ENCODE results near the gene TAS2R41. TPM values are rescaled to one million over a fixed set of nuclear protein-coding genes. Genes with fewer than 3 reads are reported as not detected.
A peak's percentile ranks its signal among the peaks of the same experiment; 100 is the strongest.
"Not testable (repeated sequence)": the region's sequence is repeated elsewhere in the genome, so short reads cannot be mapped to it uniquely, and the experiment has no call there.

TAS2R41 gene
- total RNA-seq, 1 donor from 2014 or later = 2.6 TPM

DNA sequence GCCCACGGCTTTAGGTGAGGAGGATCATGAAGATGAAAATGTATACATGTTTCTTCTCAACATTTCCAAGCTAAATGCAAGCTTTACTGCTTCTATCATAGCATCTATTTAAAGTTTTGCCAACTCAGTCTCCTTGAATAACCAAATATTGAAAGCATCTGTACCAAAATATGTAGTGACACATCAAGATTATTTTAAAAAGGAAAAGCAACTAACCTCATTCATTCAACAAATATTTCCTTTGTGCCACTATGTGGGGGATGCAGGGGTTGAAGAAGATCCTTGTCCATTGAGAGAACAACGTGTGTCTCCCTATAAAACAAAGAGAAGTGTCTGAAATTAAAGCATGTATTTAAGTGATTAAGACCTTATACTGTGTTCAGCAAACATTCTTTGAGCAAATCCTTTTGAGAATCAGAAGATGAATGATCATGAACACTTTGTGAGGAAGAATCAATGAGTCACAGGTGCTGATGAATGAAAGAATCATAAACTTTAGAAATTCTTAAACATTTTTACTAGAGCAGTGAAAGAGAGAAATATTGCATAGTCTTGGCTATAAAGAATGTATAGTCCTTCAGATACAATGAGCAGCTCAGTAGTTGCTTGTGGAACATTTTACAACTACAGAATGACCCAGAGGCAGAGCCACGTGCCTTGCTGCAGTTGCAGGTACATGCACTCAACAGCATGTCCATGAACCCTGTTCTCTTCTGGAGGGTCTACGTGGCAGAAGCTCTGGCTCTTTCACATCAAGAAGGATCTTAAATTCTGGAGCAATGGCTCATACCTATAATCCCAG, 20.5 kb upstream of the TAS2R41 start:
- DNase-seq (ENCODE audit: low spot score) = no peak

DNA sequence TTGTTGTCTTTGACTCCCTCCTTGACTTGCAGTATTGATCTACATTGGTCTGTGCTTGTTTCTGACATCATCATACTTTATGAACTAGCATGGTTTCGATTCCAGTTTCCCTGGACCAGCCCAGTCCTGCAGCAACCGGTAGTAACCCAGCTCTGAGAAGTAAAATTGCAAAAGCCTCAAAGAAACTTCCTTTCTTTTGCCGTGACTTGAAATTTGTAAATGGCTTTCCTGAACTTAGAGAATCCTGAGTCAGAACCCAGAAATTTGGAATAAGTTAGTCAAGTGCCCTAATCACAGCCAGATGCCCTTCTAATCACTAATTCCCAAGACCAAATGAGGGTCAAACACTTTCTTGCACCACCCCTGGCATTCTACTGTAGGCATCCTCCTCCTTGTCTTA, 19.4 kb upstream of the TAS2R41 start:
- DNase-seq (ENCODE audit: low spot score) = no peak

DNA sequence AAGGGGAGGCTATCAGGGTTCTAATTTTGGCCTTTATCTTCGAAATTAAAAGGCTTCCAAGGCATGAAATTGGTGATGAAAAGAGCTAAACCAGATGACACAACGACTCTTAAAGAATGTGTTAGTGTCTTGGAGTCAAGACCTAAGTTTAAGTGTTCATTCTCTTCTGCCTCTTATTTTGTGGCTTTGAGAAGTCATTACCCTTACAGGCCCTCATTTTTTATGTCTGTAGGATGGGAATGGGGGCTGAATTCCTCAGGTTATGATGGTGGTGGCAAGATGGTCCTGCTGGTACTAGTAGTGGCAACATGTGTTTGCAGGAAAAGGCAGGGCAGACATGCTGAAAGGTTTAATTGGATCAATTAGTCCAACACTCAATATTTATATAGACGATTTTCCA, 19.0 kb upstream of the TAS2R41 start:
- no peak for DNase-seq (ENCODE audit: low spot score)

DNA sequence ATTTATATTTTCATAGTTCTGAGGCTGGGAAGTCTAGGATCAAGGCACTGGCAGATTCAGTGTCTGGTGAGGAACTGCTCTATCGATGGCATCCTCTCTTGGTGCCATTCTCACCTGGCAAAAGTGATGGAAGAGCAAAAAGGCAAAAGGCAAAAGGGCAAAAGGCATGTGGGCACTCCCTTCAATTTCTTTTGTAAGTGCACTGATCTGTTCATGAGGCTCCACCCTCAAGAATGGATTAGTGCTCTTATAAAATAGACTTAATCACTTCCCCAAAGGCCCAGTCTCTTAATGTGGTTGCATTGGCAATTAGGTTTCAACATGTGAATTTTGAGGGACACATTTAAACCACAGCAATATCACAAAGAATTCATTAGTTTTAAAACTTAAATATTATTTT, 18.3 kb upstream of the TAS2R41 start:
- DNase-seq (ENCODE audit: low spot score) = no peak

DNA sequence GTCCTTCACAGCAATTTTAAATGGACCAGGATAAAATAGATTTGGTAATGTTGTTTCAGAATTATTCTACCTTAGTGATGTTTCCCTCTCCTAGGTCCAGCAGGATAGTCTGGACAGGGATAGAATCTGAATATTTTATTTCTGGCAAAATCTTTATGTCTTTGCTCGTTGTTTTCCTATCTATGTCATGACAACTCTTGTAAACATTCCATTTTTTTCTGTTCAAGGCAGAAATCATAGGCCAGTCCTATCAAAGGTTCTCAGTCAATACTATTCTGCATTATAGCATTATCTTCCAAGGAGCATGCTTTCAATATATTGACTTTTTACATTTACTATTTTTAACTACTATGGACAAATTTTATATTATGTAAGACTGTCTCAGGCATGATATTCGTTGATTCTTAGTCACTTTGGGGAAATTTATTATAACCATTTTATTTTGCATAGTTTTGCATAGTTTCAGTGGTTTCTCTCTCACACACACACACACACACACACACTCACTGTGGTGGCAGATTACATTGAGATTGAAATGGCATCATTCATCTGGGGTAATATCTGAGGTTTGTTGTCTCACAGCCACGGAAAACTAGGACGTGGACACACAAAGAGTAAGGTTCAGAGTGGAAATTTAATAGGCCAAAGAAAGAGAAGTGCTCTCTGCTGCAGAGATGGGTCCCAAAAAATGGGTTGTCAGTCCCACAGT, 17.2 kb upstream of the TAS2R41 start:
- no peak for DNase-seq (ENCODE audit: low spot score)

DNA sequence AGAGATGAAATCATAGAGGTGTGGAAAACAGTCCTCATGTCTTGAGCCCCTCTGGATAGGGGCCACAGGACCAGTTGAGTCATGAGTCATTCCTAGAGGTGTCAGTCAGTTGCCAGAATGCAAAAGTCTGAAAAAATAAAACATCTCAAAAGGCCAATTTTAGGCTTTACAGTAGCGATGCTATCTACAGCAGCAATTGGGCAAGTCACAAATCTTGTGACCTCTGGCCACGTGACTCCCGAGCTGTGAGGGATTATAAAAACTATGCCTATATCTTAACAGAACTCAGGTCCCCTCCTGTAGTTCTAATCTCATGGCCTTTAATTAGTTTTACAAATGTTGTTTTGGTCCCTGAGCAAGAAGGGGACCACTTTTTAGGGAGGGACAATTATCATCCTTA, 15.6 kb upstream of the TAS2R41 start:
- DNase-seq (ENCODE audit: low spot score) = no peak

DNA sequence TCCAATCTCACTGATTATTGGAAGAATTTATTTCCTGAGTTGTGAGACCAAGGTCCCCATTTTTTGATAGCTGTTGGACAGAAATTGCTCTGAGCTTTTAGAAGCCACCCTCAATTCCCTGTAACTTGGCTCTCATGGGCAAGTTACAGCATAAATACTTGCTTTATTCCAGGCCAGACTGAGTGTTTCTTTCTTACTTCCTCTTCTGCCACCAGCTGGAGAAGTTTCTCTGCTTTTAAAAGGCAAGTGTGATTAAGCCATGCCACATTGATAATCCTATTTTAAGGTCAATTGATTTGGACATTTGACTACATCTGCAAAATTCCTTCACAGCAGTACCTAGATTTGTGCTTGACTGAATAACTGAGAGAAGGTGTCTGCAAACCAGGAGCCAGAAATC, 14.1 kb upstream of the TAS2R41 start:
- no peak for DNase-seq (ENCODE audit: low spot score)

DNA sequence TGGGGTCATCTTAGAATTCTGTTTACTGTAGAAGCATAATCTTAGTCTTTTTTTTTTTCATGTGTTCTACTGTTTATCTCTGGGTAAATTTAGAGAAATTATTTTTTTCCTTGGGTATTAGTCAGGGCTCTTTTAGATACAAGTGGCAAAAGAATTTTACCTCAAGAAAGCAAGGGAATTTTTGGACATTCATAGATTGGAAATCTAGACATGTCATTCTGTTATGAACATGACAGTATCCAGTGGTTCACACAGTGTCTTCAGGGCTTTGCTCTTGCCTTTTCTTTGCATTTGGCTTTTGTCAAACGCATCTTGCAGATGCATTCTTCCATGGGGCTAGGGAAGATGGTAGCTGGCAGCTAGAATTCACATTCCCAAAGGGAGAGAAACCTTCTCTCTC, 13.7 kb upstream of the TAS2R41 start:
- DNase-seq (ENCODE audit: low spot score) = no peak

DNA sequence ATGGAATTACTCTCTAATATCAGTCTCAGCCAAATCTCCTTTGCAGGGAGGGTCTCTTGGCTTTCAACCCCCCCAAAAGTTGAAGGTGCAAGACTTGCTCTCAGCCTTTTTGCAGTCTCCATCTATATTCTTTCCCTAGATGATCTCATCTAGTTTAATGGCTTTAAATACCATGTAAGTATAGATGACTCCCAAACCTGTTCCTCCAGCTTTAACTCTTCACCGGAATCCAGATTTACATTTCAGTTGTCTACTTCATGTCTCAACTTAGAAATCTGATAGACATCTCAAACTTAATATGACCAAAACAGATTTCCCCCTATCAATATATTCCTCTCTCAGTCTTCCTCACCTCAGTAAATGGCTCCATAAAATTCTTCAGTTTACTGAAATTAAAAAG, 9.9 kb upstream of the TAS2R41 start:
- DNase-seq (ENCODE audit: low spot score) = peak; percentile 11

DNA sequence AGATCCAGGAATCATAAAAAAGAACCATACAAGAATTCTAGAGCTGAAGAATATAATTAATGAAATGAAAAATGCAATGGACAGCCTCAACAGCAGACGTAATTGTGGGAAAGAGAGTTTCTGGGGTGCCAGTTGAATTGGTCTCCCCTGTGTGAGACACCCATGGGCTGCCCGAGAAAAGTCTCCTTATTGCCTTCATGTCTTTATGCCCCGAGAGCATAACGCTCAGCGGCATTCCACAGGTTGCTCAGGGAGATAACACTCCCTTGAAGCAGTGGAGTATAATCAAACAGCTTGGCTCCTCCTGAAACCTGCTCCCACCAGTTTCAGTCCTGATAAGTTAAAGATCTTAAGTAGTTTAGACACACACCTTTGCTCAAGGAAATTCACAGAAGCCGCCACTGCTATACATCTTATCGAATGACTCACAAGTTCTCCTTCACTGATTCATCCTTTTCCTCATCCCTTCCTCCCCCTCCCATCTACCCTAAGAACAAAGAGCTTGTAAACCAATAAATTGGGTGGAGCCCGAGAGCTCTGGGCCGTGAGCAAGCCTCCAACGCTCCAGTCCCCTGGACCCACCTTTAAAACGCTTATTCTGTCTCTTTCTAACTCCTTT, 5.5 kb upstream of the TAS2R41 start:
- DNase-seq (ENCODE audit: low spot score) = not testable (repeated sequence)

DNA sequence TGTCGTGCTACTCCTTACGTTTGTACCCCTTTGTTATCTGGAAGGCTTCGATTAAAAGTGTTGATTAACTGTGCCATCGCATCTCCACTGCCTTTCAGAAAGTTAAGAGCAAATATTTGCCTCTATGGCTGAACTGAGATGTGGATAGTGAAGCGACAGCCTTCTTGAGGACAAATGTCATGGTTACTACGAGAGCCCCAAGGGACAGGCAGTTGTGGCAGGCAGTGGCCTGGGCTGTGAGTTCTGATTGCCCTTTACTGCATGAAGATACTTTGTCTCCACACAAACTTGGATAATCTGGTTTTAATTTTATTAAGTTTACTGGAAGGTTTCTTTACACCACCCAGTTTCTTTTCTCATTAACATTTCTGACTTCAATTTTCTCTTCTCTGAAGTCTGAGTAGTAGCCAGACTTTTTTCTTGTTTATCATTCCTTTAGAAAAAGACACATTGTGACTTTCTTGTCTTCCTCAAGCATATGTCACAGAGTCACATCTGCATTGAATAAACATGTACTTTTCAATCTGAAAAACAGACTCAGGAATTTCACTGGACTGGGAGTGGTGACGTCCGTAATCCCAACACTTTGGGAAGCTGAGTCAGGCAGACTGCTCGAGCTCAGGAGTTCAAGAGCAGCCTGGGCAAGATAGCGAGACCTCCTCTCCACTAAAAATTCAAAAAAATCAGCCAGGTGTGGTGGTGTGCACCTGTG, 1.5 kb downstream of the TAS2R41 start:
- no peak for DNase-seq (ENCODE audit: low spot score)

DNA sequence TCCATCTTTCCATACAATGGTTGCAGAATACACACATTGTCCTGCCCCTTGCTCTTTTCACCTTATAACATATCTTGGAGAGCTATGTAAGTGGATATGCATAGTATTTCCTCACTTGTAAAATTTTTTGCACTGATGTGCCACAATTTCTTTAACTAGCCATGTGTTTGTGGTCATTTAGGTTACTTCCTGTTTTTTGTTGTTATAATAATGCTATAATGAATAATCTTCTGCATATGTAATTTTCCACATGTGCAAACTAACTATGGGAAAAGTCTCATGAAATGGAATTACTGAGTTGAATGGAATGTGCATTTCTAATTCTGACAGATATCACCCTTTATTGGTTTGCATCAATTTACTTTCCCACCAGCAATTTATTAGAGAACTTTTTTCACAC, 2.8 kb downstream of the TAS2R41 start:
- DNase-seq (ENCODE audit: low spot score) = no peak

DNA sequence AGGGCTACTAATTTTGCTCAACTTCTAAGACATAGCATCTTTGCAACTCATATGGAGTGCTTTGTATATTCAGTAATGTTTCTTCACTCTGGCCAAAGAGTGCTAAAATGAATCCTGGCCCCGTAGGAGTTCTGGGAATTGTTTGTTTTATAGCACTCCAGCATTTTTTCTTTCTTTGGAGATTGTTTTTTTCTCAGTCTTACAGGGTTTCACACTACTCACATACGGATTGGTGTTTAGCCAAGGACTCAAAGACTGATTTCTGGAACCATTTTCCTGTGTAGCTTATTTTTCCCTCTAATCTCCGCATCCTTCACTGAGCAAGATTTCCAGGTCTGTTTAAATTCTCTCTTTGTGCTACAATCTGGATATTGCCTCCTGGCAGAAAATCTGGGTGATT, 6.4 kb downstream of the TAS2R41 start:
- peak; percentile 4 for DNase-seq (ENCODE audit: low spot score)

DNA sequence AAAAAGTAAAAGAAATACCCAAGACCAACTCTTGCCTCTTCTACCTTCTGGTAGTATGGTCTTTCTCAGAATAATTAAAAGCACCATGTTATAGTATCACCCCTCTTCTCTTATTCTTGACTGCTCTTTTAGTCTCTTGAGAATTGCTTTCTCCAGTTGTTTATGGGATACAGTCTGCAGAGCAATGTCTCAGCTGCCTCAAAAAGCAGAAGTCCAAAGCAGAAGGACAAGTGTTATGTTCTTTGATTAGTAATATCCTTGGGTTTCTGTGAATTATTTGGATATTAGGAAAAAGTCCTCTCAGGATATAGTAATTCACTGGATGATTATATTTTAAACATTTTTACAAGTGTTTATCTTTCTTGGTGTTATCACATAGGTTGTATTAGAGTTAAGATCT, 7.4 kb downstream of the TAS2R41 start:
- peak; percentile 5 for DNase-seq (ENCODE audit: low spot score)

DNA sequence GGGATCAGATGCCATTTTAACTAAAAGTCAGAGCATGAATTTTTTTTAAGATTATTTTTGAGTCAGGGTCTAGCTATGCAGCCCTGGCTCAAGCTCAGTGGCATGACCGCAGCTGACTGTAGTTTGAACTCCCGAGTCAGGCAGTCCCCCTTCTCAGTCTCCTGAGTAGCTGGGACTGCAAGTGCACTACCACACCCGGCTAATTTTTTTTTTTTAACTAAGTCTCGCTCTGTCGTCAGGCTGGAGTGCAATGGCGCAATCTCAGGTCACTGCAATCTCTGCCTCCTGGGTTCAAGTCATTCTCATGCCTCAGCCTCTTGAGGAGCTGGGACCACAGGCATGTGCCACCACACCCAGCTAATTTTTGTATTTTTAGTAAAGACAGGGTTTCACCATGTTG, 7.8 kb downstream of the TAS2R41 start:
- DNase-seq (ENCODE audit: low spot score) = no peak

DNA sequence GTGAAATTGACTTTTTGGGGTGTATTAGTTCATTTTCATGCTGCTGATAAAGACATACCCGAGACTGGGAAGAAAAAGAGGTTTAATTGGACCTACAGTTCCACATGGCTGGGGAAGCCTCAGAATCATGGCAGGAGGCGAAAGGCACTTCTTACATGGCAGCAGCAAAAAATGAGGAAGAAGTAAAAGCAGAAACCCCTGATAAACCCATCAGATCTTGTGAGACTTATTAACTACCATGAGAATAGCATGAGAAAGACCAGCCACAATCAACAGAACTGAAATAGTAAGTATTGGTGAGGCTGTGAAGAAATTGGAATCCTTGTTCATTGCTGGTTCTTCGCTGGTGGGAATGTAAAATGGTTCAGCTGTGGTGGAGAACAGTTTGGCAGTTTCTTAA, 8.6 kb downstream of the TAS2R41 start:
- not testable (repeated sequence) for DNase-seq (ENCODE audit: low spot score)

DNA sequence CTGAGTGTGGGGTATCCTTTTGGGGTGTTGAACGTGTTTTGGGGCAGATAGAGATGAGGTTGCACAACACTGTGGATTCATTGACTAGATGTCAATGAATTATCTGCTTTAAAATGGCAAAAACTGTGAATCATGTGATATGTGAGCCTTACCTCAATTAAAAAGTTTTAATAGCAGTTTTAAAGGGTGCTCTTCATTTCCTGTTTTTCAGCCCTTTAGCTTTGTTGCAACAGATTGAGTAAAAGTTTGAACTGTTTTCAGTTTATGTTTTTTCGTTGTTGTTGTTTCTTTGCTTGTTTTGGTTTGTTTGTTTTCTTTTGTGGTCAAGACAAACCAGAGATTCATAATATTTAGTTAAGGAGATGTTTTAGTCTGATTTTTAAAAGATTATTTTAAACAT, 9.4 kb downstream of the TAS2R41 start:
- no peak for DNase-seq (ENCODE audit: low spot score)

DNA sequence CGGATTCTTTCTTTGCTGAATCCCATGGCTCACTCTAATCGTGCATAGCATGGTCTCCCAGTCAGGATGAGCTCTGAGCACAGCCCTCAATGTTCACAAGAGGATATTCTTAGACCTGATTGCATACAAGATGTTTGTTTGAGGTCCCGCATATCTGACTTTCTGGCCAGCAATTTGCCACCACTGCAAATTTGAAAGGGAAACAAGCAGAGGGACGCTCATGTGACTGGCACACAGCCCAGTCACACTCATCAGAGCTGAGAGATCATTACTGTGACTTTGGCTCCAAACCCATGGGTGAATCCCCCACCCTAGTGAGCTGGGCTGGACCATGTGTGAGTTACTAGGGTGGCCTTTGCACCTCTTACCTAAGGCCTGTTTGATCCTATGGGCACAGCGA, 9.9 kb downstream of the TAS2R41 start:
- peak; percentile 39 for DNase-seq (ENCODE audit: low spot score)

DNA sequence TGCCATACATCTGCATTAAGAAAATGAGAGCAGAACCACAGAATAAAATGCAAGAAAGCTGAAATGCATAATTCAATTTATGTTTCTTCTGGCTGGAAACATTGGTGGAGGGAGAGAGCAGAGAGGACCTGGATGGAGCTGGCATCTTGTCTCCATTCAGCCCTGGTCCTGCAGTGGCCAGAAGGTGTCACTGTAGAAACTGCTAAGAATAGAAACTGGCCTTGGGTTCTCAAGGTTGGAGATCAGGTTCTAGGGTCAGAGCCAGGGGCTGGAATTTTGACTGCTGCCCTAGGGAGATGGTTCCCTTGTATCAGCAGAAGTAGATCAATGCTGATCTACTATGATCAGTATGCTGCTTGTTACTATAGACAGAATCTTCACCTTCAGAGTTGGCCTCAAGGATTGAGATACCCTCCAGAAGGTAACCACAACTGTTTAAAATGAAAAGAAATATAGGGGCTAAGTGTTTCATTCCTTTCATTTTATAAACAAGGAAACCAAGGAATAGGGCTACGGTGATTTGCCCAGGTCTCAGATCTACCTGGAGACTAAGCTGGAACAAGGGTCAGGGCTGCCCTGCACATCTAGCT, 13.1 kb downstream of the TAS2R41 start:
- no peak for DNase-seq (ENCODE audit: low spot score)

DNA sequence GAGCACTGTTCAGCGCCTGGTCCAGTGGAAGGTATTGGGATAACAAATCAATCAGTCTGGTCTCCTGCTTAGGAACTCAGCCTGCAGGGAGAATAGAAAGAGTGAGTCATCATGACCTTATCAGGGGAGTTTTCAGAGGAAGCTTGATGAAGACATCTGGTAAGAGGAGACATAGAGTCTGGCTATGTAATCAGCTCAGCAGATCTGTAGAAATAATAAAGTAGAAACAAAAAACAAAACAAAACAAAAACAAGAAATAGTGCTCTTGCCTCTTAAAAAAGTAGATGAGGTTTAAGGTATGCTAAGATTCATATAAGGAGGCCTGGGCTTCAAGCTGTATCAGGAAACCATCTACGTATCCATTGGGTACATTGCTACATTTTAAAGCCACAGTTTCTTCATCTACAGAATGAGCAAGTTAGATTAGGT, 14.4 kb downstream of the TAS2R41 start:
- peak; percentile 37 for DNase-seq (ENCODE audit: low spot score)

DNA sequence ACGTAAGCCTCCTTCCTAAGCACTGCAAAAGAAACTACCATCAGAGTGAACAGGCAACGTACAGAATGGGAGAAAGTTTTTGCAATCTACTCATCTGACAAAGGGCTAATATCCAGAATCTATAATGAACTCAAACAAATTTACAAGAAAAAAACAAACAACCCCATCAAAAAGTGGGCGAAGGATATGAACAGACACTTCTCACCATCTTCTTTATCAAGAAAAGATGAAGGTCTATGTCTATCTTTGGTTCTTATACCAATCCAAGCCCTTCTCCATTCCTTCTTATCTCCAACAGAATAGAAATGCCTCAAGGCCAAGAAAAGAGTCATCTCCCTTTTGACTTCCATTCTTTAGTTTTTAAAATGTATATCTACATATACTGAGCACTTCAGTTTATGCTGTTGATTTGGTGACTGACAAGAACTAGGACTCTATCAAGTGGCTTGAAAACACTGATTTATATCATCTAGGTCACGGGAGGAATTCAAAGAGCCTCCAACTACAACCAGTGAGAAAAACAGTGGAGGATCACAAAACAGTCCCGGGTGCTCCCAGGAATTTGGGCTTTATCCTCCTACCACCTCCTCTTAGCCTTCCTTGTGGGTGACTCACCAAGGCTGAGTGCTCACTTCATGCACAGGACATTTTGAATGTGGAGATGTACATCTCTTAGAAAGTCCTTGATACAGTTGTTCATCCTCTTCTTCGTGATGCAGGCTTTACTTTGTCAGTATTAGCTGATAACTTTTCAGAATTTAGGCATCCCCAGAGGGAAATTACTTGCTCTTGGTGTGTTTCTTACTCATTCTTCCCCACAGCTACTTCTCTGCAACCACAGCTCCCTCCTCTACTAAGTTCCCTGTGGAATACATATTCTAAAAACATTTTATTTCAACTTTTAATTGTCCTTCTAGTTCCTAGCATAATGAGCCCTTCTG, 15.4 kb downstream of the TAS2R41 start:
- DNase-seq (ENCODE audit: low spot score) = no peak
